MM.1S (cell line): ENCODE data around the gene RPL6.

ENCODE experiments used
- DNase-seq: peaks from one replicate; pipeline ENCODE4 v3.0.0-alpha.2; 2015
- H2AFZ ChIP-seq: fragments of 300-600 bp; sonication (generic); 2 replicates; pipeline ENCODE4 v1.6.0; 2016; ENCODE audit warnings: antibody characterized with exemption, low read length
- H3F3A ChIP-seq: fragments of 300-600 bp; sonication (generic); 2 replicates; pipeline ENCODE4 v1.6.1; 2016; ENCODE audit warnings: mild to moderate bottlenecking, antibody characterized with exemption, low read length, moderate library complexity, mixed read lengths; ENCODE audit not compliant: insufficient read depth
- H3K27ac ChIP-seq: fragments of 300-600 bp; sonication (generic); 2 replicates; pipeline ENCODE4 v1.5.1; 2016; ENCODE audit warnings: mild to moderate bottlenecking, low read length
- H3K27me3 ChIP-seq: fragments of 300-600 bp; sonication (generic); replicated peaks from 2 replicates; pipeline ENCODE4 v1.6.0; 2016; ENCODE audit warnings: low read length; ENCODE audit not compliant: insufficient read depth
- H3K36me3 ChIP-seq: fragments of 300-600 bp; sonication (generic); replicated peaks from 2 replicates; pipeline ENCODE4 v1.6.1; 2016; ENCODE audit warnings: mild to moderate bottlenecking, low read length, mixed read lengths; ENCODE audit not compliant: insufficient read depth
- H3K4me1 ChIP-seq: fragments of 300-600 bp; sonication (generic); 2 replicates; pipeline ENCODE4 v1.6.1; 2016; ENCODE audit warnings: low read length, mixed read lengths
- H3K4me2 ChIP-seq: fragments of 300-600 bp; sonication (generic); 2 replicates; pipeline ENCODE4 v1.6.0; 2016; ENCODE audit warnings: low read depth, low read length
- H3K4me3 ChIP-seq: fragments of 300-600 bp; sonication (generic); 2 replicates; pipeline ENCODE4 v1.5.1; 2016; ENCODE audit warnings: low read length, mixed read lengths
- H3K79me2 ChIP-seq: fragments of 300-600 bp; sonication (generic); 2 replicates; pipeline ENCODE4 v1.6.1; 2016; ENCODE audit warnings: mixed run types, low read length, mixed read lengths
- H3K9ac ChIP-seq: fragments of 300-600 bp; sonication (generic); 2 replicates; pipeline ENCODE4 v1.6.1; 2016; ENCODE audit warnings: low read length, mixed read lengths
- H3K9me2 ChIP-seq: fragments of 300-600 bp; sonication (generic); replicated peaks from 2 replicates; pipeline ENCODE4 v1.6.1; 2016; ENCODE audit warnings: mild to moderate bottlenecking, low read length, mixed read lengths; ENCODE audit not compliant: insufficient read depth
- H3K9me3 ChIP-seq: fragments of 300-600 bp; sonication (generic); replicated peaks from 2 replicates; pipeline ENCODE4 v1.6.1; 2016; ENCODE audit warnings: mild to moderate bottlenecking, low read length, mixed read lengths; ENCODE audit not compliant: insufficient read depth
- H4K20me1 ChIP-seq: fragments of 300-600 bp; sonication (generic); 2 replicates; pipeline ENCODE4 v1.6.1; 2016; ENCODE audit warnings: mild to moderate bottlenecking, low read length, moderate library complexity, mixed read lengths; ENCODE audit not compliant: insufficient read depth
- CTCF ChIP-seq: fragments of 300-600 bp; sonication (generic); IDR thresholded peaks from 2 replicates; pipeline ENCODE4 v1.5.1; 2016; ENCODE audit warnings: antibody characterized with exemption, low read length, mixed read lengths
- EZH2 ChIP-seq: fragments of 300-600 bp; sonication (generic); optimal IDR thresholded peaks from 2 replicates; pipeline ENCODE3; 2017; ENCODE audit warnings: low read depth, mild to moderate bottlenecking, antibody characterized with exemption, low read length, mixed read lengths
- EZH2phosphoT487 ChIP-seq: fragments of 300-600 bp; sonication (generic); IDR thresholded peaks from 2 replicates; pipeline ENCODE4 v1.6.1; 2018; ENCODE audit warnings: antibody characterized with exemption, low read length

RPL6 gene

GRCh38 chr12:112380663-112381405, 28.6 kb downstream of the RPL6 start:
- Histone ChIP-seq H3K9me2 (no peaks in the 10 kb centered on the region), H3K9me3 (no peaks in the 10 kb centered on the region), H4K20me1 (no peaks in the 10 kb centered on the region), H3K79me2 (peaks cover 47% of the 10 kb centered on the region), H3K4me1 (no peaks in the 10 kb centered on the region), H3F3A (no peaks in the 10 kb centered on the region), H3K27ac (peak overlapping the region; percentile 34; the same call in 1 of the 2 replicates), H3K4me2 (peak overlapping the region; percentile 82), H3K27me3 (no peaks in the 10 kb centered on the region), H3K4me3 (peak overlapping the region; percentile 69), H3K9ac (peak overlapping the region; percentile 53; the same call in 1 of the 2 replicates), H2AFZ (0 out of 2 replicates have a peak overlapping the region, but pooled peaks have one; percentile 31), H3K36me3 (no peaks in the 10 kb centered on the region)
- DNase-seq, result no peak
- TF ChIP-seq CTCF (no peak), EZH2 (no peak), EZH2phosphoT487 (no peak)

GRCh38 chr12:112375105-112375504, 34.3 kb downstream of the RPL6 start:
- no peaks in the 10 kb centered on the region for H3K9me2 ChIP-seq
- DNase-seq, result no peak
- no peaks in the 10 kb centered on the region for H4K20me1 ChIP-seq
- no peaks in the 10 kb centered on the region for H3K9me3 ChIP-seq
- H3K27ac ChIP-seq, result no peak overlapping the region
- no peaks in the 10 kb centered on the region for H3K27me3 ChIP-seq
- H3K4me2 ChIP-seq, result no peak overlapping the region
- no peak overlapping the region for H3K4me3 ChIP-seq
- H3K4me1 ChIP-seq, result no peaks in the 10 kb centered on the region
- no peaks in the 10 kb centered on the region for H3K36me3 ChIP-seq
- H3K9ac ChIP-seq, result no peak overlapping the region
- no peak overlapping the region for H2AFZ ChIP-seq
- H3K79me2 ChIP-seq, result peaks cover 72% of the 10 kb centered on the region
- TF ChIP-seq EZH2 (no peak), CTCF (no peak), EZH2phosphoT487 (no peak)
- H3F3A ChIP-seq, result no peaks in the 10 kb centered on the region

GRCh38 chr12:112374166-112374740, 35.2 kb downstream of the RPL6 start:
- no peaks in the 10 kb centered on the region for H3F3A ChIP-seq
- H3K4me3 ChIP-seq, result no peak overlapping the region
- no peak overlapping the region for H3K27ac ChIP-seq
- H3K9me2 ChIP-seq, result no peaks in the 10 kb centered on the region
- no peaks in the 10 kb centered on the region for H3K9me3 ChIP-seq
- no peak overlapping the region for H3K4me2 ChIP-seq
- TF ChIP-seq EZH2phosphoT487 (no peak), EZH2 (no peak), CTCF (no peak)
- no peaks in the 10 kb centered on the region for H3K4me1 ChIP-seq
- H4K20me1 ChIP-seq, result no peaks in the 10 kb centered on the region
- H2AFZ ChIP-seq, result no peak overlapping the region
- no peaks in the 10 kb centered on the region for H3K36me3 ChIP-seq
- no peak overlapping the region for H3K9ac ChIP-seq
- no peaks in the 10 kb centered on the region for H3K27me3 ChIP-seq
- DNase-seq, result no peak
- peaks cover 73% of the 10 kb centered on the region for H3K79me2 ChIP-seq
